ENCODE results near the gene HYAL3.

DNA sequence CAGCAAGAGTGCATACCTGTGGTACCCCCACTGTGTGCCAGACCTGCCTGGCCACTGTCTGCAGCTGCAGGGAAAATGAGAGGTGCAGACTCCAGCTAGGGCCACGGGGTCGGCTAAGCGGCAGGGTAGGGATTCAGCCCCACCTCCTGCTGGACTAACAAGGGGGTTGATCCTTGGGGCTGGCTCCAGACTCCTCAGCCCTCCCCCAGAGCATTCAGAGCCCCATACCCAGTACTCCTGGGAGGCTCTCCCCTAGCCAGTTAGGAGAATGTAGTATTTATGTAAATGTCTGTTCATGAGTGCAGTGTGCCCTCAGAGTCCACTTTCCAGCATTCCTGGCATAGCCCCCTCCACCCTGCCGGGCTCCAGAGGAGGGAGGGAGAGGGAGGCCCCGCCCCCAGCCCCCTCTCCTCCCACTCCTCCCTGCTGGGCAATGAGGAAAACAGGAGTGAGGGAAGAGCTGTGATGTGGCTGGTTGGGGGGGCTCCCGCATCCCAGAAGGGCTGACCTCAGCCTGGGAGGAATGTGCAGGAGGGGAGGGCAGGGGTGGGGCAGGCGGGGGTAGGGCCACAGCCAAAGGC lies 34.7 kb downstream of the HYAL3 start:
- TF ChIP-seq, protein P1, sequence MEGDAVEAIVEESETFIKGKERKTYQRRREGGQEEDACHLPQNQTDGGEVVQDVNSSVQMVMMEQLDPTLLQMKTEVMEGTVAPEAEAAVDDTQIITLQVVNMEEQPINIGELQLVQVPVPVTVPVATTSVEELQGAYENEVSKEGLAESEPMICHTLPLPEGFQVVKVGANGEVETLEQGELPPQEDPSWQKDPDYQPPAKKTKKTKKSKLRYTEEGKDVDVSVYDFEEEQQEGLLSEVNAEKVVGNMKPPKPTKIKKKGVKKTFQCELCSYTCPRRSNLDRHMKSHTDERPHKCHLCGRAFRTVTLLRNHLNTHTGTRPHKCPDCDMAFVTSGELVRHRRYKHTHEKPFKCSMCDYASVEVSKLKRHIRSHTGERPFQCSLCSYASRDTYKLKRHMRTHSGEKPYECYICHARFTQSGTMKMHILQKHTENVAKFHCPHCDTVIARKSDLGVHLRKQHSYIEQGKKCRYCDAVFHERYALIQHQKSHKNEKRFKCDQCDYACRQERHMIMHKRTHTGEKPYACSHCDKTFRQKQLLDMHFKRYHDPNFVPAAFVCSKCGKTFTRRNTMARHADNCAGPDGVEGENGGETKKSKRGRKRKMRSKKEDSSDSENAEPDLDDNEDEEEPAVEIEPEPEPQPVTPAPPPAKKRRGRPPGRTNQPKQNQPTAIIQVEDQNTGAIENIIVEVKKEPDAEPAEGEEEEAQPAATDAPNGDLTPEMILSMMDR (IDR thresholded peaks at IDR 0.05): no peak
- no peak for TF ChIP-seq ZFX (IDR thresholded peaks at IDR 0.05; ENCODE audit: borderline replicate concordance)
